ENCODE data around the gene ANKRD16. TPM values are rescaled to one million over a fixed set of nuclear protein-coding genes. Genes with fewer than 3 reads are reported as not detected.

The ANKRD16 gene
- total and polyA plus RNA-seq, 2 of the 8 experiments (the other 6 are each of a cell fraction or from before 2014, with no cell fraction given): 8.2 to 12.7 TPM

GRCh38 chr10:5812283-5813090 lies 77.2 kb downstream of the ANKRD16 start:
- Histone ChIP-seq H3K27ac (ENCODE audit: low read depth, low read length) (peak overlapping the region; percentile 88; the same call in 1 of the 2 replicates), H3K27me3 (replicated peaks in 1 of 4; ENCODE audit: control insufficient read depth in 3 of 4, extremely low read depth in 1 of 4, insufficient read depth in 3 of 4, low read length in 3 of 4) (no peaks in the 10 kb centered on the region), H2BK5ac (ENCODE audit: low read depth, low read length) (peak overlapping the region; percentile 96), H2BK15ac (ENCODE audit: low read length) (no peak overlapping the region), H3K4me1 (replicated peaks in 1 of 4; ENCODE audit: control insufficient read depth in 3 of 4, insufficient read depth in 4 of 4, low read length in 3 of 4) (peaks cover 0 to 3% (median 0%) of the 10 kb centered on the region in 4 experiments; a peak in 1 of 7 replicates), H3K79me2 (ENCODE audit: control insufficient read depth in 1 of 2, insufficient read depth in 2 of 2, low read length in 2 of 2) (peaks cover 44 to 67% of the 10 kb centered on the region in 2 experiments), H2AK5ac (ENCODE audit: low read depth, low read length) (no peak overlapping the region), H3K9me3 (ENCODE audit: insufficient read depth in 2 of 2, low read depth in 1 of 2, low read length in 1 of 2) (no peaks in the 10 kb centered on the region), H3K9ac (replicated peaks in 1 of 4; ENCODE audit: extremely low read depth in 1 of 4, low read depth in 3 of 4, low read length in 3 of 4) (peak overlapping the region; percentile 94 to 99 (median 96)), H2AFZ (ENCODE audit: low read length) (no peak overlapping the region), H2BK12ac (ENCODE audit: low read depth, low read length) (no peak overlapping the region), H4K20me1 (replicated peaks in 1 of 2; ENCODE audit: control insufficient read depth in 1 of 2, insufficient read depth in 2 of 2, low read length in 2 of 2) (peaks cover 15 to 25% of the 10 kb centered on the region in 2 experiments), H3K4me2 (ENCODE audit: insufficient read depth in 1 of 2, low read depth in 2 of 2, low read length in 2 of 2) (peak overlapping the region; percentile 67 to 81), H3K4me3 (ENCODE audit: extremely low read depth in 1 of 4, insufficient read depth in 2 of 4, low read depth in 3 of 4, low read length in 4 of 4) (peak overlapping the region; percentile 90 to 98 (median 94)), H4K8ac (ENCODE audit: extremely low read depth, insufficient read depth, low read length) (peak overlapping the region; percentile 96), H2BK120ac (replicated peaks; ENCODE audit: low read depth, low read length) (no peak overlapping the region), H2BK20ac (ENCODE audit: low read length) (no peak overlapping the region), H4K5ac (ENCODE audit: insufficient read length, low read depth, low read length) (peak overlapping the region; percentile 100), H4K91ac (replicated peaks; ENCODE audit: insufficient read length, low read length) (no peak overlapping the region), H3K4ac (replicated peaks; ENCODE audit: insufficient read length, low read depth, low read length) (peak overlapping the region; percentile 98), H3K18ac (ENCODE audit: extremely low read depth, low read length) (peak overlapping the region; percentile 97; the same call in 1 of the 2 replicates), H3K23me2 (ENCODE audit: low read depth, low read length) (peaks cover 6% of the 10 kb centered on the region), H3K36me3 (ENCODE audit: control insufficient read depth in 2 of 4, insufficient read depth in 4 of 4, low read length in 3 of 4) (peaks cover 0 to 5% (median 0%) of the 10 kb centered on the region in 4 experiments; a peak in 2 of 8 replicates), H3K23ac (ENCODE audit: insufficient read length) (no peak overlapping the region), H3K56ac (replicated peaks; ENCODE audit: insufficient read length, low read depth, low read length) (peak overlapping the region; percentile 96), H3K79me1 (ENCODE audit: low read depth, low read length) (no peaks in the 10 kb centered on the region; the same call in 1 of the 2 replicates), H3K14ac (ENCODE audit: insufficient read length) (no peak overlapping the region)
- DNase-seq (ENCODE audit: low read depth in 1 of 2, low spot score in 2 of 2) (peak in 1 of 2 experiments; percentile 73), FAIRE-seq (no peak)
- 4% methylated on average over 16 of the region's 49 CpGs; no CpG with 5 or more reads in 1 of the 2 experiments for WGBS, 2 experiments (ENCODE audit: extremely low coverage in 1 of 2, insufficient coverage in 1 of 2, insufficient read length in 1 of 2, insufficient replicate concordance in 2 of 2, low coverage in 1 of 2, low lambda C conversion rate in 2 of 2, missing lambda C conversion rate in 1 of 2)
- ChIA-PET POLR2A (ENCODE audit: partially characterized antibody) (interaction anchor here (0.7 to 2.8 kb wide), 19 partner anchors 9 to 119 kb away, joined by 3 to 22 read pairs (median 6); partner anchors contain the start of genes ANKRD16 and FBH1), CTCF (ENCODE audit: partially characterized antibody) (no interaction called here)
- TF ChIP-seq TAF7 (optimal IDR thresholded peaks at IDR 0.05; ENCODE audit: borderline replicate concordance, low read depth, low read length) (no peak), SRF (IDR thresholded peaks at IDR 0.05; ENCODE audit: low read depth, low read length) (no peak), EP300 (IDR thresholded peaks at IDR 0.05; ENCODE audit: borderline replicate concordance in 1 of 2, low read depth in 2 of 2, low read length in 2 of 2) (no peak), KDM4A (IDR thresholded peaks at IDR 0.05; ENCODE audit: low read depth, low read length, severe bottlenecking) (peak; percentile 10), KDM1A (IDR thresholded peaks at IDR 0.05; ENCODE audit: borderline replicate concordance, low read length) (no peak), TEAD4 (IDR thresholded peaks at IDR 0.05; ENCODE audit: low read depth, low read length) (no peak), POLR2AphosphoS5 (IDR thresholded peaks at IDR 0.05; ENCODE audit: low read depth, low read length) (peak; percentile 34; the same call in 1 of the 2 replicates), HDAC2 (IDR thresholded peaks at IDR 0.05; ENCODE audit: borderline replicate concordance in 1 of 2, low read depth in 2 of 2, low read length in 2 of 2) (no peak; a peak in 1 of 4 replicates), KDM5A (IDR thresholded peaks at IDR 0.05; ENCODE audit: low read length) (no peak), ASH2L (IDR thresholded peaks at IDR 0.05; ENCODE audit: low read length) (peak; percentile 42), NRF1 (IDR thresholded peaks at IDR 0.05; ENCODE audit: low read depth, low read length) (no peak)
